H1 (cell line): ENCODE data around the gene PLPP4. TPM values are rescaled to one million over a fixed set of nuclear protein-coding genes. Genes with fewer than 3 reads are reported as not detected.

Experiments used
- CTCF ChIA-PET: fragments of 300-600 bp; sonication (Branson Sonifier 250); formaldehyde crosslinking; loops from one replicate; lab custom pipeline; 2021; ENCODE audit not compliant: partially characterized antibody; lab: Charles Lee
- POLR2A ChIA-PET: fragments of 300-600 bp; sonication (Branson Sonifier 250); formaldehyde crosslinking; loops from one replicate; lab custom pipeline; 2021; ENCODE audit warnings: inconsistent platforms; ENCODE audit not compliant: partially characterized antibody; lab: Charles Lee
- DNase-seq, 2 experiments: peaks; one replicate each; pipeline versions ENCODE4 v3.0.0 to v3.0.0-alpha.2; 2010 to 2022; ENCODE audit warnings: low spot score in 2 of 2, low read depth in 1 of 2, mixed read lengths in 1 of 2
- FAIRE-seq: peaks from 2 replicates; lab custom pipeline; 2011; peaks lifted over from hg19 to GRCh38; lab: Jason Lieb, UNC
- H2AFZ ChIP-seq: 2 replicates; pipeline ENCODE4 v1.8.1; 2012; ENCODE audit warnings: low read length, inconsistent platforms
- H2AK5ac ChIP-seq: 2 replicates; pipeline ENCODE4 v1.6.1; 2013; ENCODE audit warnings: low read depth, low read length
- H2BK120ac ChIP-seq: replicated peaks from 2 replicates; pipeline ENCODE3; 2013; ENCODE audit warnings: low read depth, low read length, inconsistent platforms
- H2BK12ac ChIP-seq: 2 replicates; pipeline ENCODE4 v1.6.1; 2013; ENCODE audit warnings: low read depth, low read length
- H2BK15ac ChIP-seq: 2 replicates; pipeline ENCODE4 v1.6.1; 2013; ENCODE audit warnings: low read length
- H2BK20ac ChIP-seq: 2 replicates; pipeline ENCODE4 v1.6.1; 2013; ENCODE audit warnings: low read length
- H2BK5ac ChIP-seq: 2 replicates; pipeline ENCODE4 v1.6.1; 2013; ENCODE audit warnings: low read depth, low read length
- H3K14ac ChIP-seq: 2 replicates; pipeline ENCODE4 v1.6.1; 2013; ENCODE audit warnings: inconsistent platforms; ENCODE audit not compliant: insufficient read length
- H3K18ac ChIP-seq: 2 replicates; pipeline ENCODE4 v1.6.1; 2013; ENCODE audit warnings: low read length; ENCODE audit errors: extremely low read depth
- H3K23ac ChIP-seq: 2 replicates; pipeline ENCODE4 v1.6.1; 2013; ENCODE audit warnings: inconsistent platforms; ENCODE audit not compliant: insufficient read length
- H3K23me2 ChIP-seq: 2 replicates; pipeline ENCODE4 v1.6.1; 2013; ENCODE audit warnings: low read depth, low read length
- H3K27ac ChIP-seq: 2 replicates; pipeline ENCODE4 v1.6.1; 2011; ENCODE audit warnings: low read depth, low read length, inconsistent platforms
- H3K27me3 ChIP-seq, 4 experiments: replicated peaks in 1 of 4; 1 replicate in 1 of 4; 2 replicates in 3 of 4; pipeline versions ENCODE4 v1.6.1 to v1.8.1; 2011 to 2013; ENCODE audit warnings: low read length in 3 of 4, mild to moderate bottlenecking in 3 of 4, inconsistent platforms in 2 of 4, mixed read lengths in 2 of 4, moderate library complexity in 1 of 4; ENCODE audit not compliant: control insufficient read depth in 3 of 4, insufficient read depth in 3 of 4; ENCODE audit errors: extremely low read depth in 1 of 4
- H3K36me3 ChIP-seq, 4 experiments: 2 replicates each; pipeline versions ENCODE4 v1.6.1 to v1.8.1; 2011 to 2013; ENCODE audit warnings: mild to moderate bottlenecking in 4 of 4, low read length in 3 of 4, moderate library complexity in 2 of 4, control low read depth in 1 of 4, inconsistent platforms in 1 of 4; ENCODE audit not compliant: insufficient read depth in 4 of 4, control insufficient read depth in 2 of 4
- H3K4ac ChIP-seq: replicated peaks from 2 replicates; pipeline ENCODE3; 2013; ENCODE audit warnings: low read length, low read depth, mixed read lengths, inconsistent platforms; ENCODE audit not compliant: insufficient read length
- H3K4me1 ChIP-seq, 4 experiments: replicated peaks in 1 of 4; 1 replicate in 1 of 4; 2 replicates in 3 of 4; pipeline versions ENCODE4 v1.6.1 to v1.8.1; 2011 to 2013; ENCODE audit warnings: low read length in 3 of 4, inconsistent platforms in 2 of 4, mixed read lengths in 1 of 4; ENCODE audit not compliant: insufficient read depth in 4 of 4, control insufficient read depth in 3 of 4
- H3K4me2 ChIP-seq, 2 experiments: 2 replicates each; pipeline versions ENCODE4 v1.6.1 to v1.8.1; 2011 to 2013; ENCODE audit warnings: low read depth in 2 of 2, low read length in 2 of 2, control low read depth in 1 of 2, inconsistent platforms in 1 of 2, mild to moderate bottlenecking in 1 of 2; ENCODE audit not compliant: insufficient read depth in 1 of 2
- H3K4me3 ChIP-seq, 4 experiments: fragments of 200-600, 300-600 bp in 1 of 4; sonication (generic), shearing (Covaris generic), sonication (Bioruptor Twin) in 1 of 4; 2 replicates each; pipeline versions ENCODE4 v1.5.1 to v1.8.1; 2011 to 2016; ENCODE audit warnings: low read length in 4 of 4, low read depth in 3 of 4, control low read depth in 2 of 4, inconsistent platforms in 2 of 4, mild to moderate bottlenecking in 2 of 4, mixed read lengths in 1 of 4, moderate library complexity in 1 of 4; ENCODE audit not compliant: insufficient read depth in 2 of 4; ENCODE audit errors: extremely low read depth in 1 of 4
- H3K56ac ChIP-seq: replicated peaks from 2 replicates; pipeline ENCODE3; 2013; ENCODE audit warnings: low read depth, mild to moderate bottlenecking, mixed read lengths, low read length, inconsistent platforms; ENCODE audit not compliant: insufficient read length
- H3K79me1 ChIP-seq: 2 replicates; pipeline ENCODE4 v1.6.1; 2013; ENCODE audit warnings: low read depth, low read length, control low read depth
- H3K79me2 ChIP-seq, 2 experiments: 2 replicates each; pipeline versions ENCODE4 v1.6.1 to v1.8.1; 2012 to 2013; ENCODE audit warnings: low read length in 2 of 2, mild to moderate bottlenecking in 2 of 2, inconsistent platforms in 1 of 2; ENCODE audit not compliant: insufficient read depth in 2 of 2, control insufficient read depth in 1 of 2
- H3K9ac ChIP-seq, 4 experiments: replicated peaks in 1 of 4; 1 replicate in 1 of 4; 2 replicates in 3 of 4; pipeline versions ENCODE4 v1.6.1 to v1.8.1; 2011 to 2013; ENCODE audit warnings: low read depth in 3 of 4, low read length in 3 of 4, control low read depth in 2 of 4, mild to moderate bottlenecking in 2 of 4, moderate library complexity in 2 of 4, inconsistent platforms in 1 of 4; ENCODE audit errors: extremely low read depth in 1 of 4
- H3K9me3 ChIP-seq, 2 experiments: 2 replicates each; pipeline versions ENCODE4 v1.6.1 to v1.8.1; 2012 to 2013; ENCODE audit warnings: mild to moderate bottlenecking in 2 of 2, moderate library complexity in 2 of 2, control low read depth in 1 of 2, inconsistent platforms in 1 of 2, low read depth in 1 of 2, low read length in 1 of 2, mixed read lengths in 1 of 2; ENCODE audit not compliant: insufficient read depth in 2 of 2
- H4K20me1 ChIP-seq, 2 experiments: replicated peaks in 1 of 2; 2 replicates each; pipeline versions ENCODE3 to v1.8.1; 2011 to 2013; ENCODE audit warnings: inconsistent platforms in 2 of 2, low read length in 2 of 2, mild to moderate bottlenecking in 1 of 2; ENCODE audit not compliant: insufficient read depth in 2 of 2, control insufficient read depth in 1 of 2
- H4K5ac ChIP-seq: 2 replicates; pipeline ENCODE4 v1.6.1; 2013; ENCODE audit warnings: low read length, low read depth, mixed read lengths, inconsistent platforms; ENCODE audit not compliant: insufficient read length
- H4K8ac ChIP-seq: 2 replicates; pipeline ENCODE4 v1.8.0; 2013; ENCODE audit warnings: mild to moderate bottlenecking, moderate library complexity, low read length, inconsistent platforms; ENCODE audit not compliant: insufficient read depth; ENCODE audit errors: extremely low read depth
- H4K91ac ChIP-seq: replicated peaks from 2 replicates; pipeline ENCODE3; 2013; ENCODE audit warnings: low read length, mixed read lengths, inconsistent platforms; ENCODE audit not compliant: insufficient read length
- CTCF ChIP-seq, 3 experiments: IDR thresholded peaks; 1 replicate in 2 of 3; 2 replicates in 1 of 3; pipeline versions ENCODE4 v1.5.1 to v1.6.1; 2011; ENCODE audit warnings: low read length in 3 of 3, mild to moderate bottlenecking in 3 of 3, inconsistent platforms in 2 of 3, low read depth in 1 of 3, moderate library complexity in 1 of 3; ENCODE audit not compliant: insufficient read depth in 1 of 3; ENCODE audit errors: control extremely low read depth in 1 of 3
- EZH2 ChIP-seq: fragments of 200-600 bp; sonication (generic); IDR thresholded peaks from 2 replicates; pipeline ENCODE4 v1.7.1; 2012; ENCODE audit warnings: low read depth, mild to moderate bottlenecking, moderate library complexity, low read length, inconsistent platforms; ENCODE audit not compliant: severe bottlenecking
- JUN ChIP-seq: IDR thresholded peaks from 2 replicates; pipeline ENCODE4 v1.6.1; 2011; ENCODE audit warnings: low read depth, mild to moderate bottlenecking, improper control_type of control experiment, low read length
- RXRA ChIP-seq: IDR thresholded peaks from 2 replicates; pipeline ENCODE4 v1.6.1; 2011; ENCODE audit warnings: low read depth, mild to moderate bottlenecking, low read length, moderate library complexity; ENCODE audit not compliant: insufficient read depth
- SP4 ChIP-seq: IDR thresholded peaks from 2 replicates; pipeline ENCODE4 v1.6.1; 2012; ENCODE audit warnings: low read length, inconsistent platforms
- WGBS, 2 experiments: shearing (Covaris generic) in 1 of 2; methylation state at CpG; one replicate each; pipeline versions ENCODE4 v1.1.6 to v1.1.7; 2013 to 2015; ENCODE audit warnings: low lambda C conversion rate in 2 of 2, mixed read lengths in 2 of 2, inconsistent platforms in 1 of 2, low coverage in 1 of 2, missing lambda C conversion rate in 1 of 2; ENCODE audit not compliant: insufficient replicate concordance in 2 of 2, insufficient coverage in 1 of 2, insufficient read length in 1 of 2; ENCODE audit errors: extremely low coverage in 1 of 2, missing lambda C conversion rate in 1 of 2; 5-methylcytosine and 5-hydroxymethylcytosine counted together
- polyA plus RNA-seq, 7 experiments: library from polyadenylated mRNA; depleted of rRNA in 3 of 7; stranded (reverse) in 5 of 7; unstranded in 2 of 7; fragments of >200 nt in 5 of 7; fragments of 200-250 nt in 2 of 7; gene quantifications; 1 replicate in 5 of 7; 2 replicates in 1 of 7; 4 replicates in 1 of 7; pipeline versions ENCODE4 v1.2.1 to v1.2.3, GENCODE V29; 2011 to 2013; ENCODE audit warnings: missing spikeins in 2 of 7, mixed read lengths in 2 of 7
- total RNA-seq: library from RNA; stranded (reverse); fragmentation: NEBNext Ultra II Directional; extraction: Animal tissue kit (Norgen Biotek cat#: 25700); gene quantifications from 2 replicates; pipeline ENCODE4 v1.2.1, GENCODE V29; 2021

PLPP4 gene
- total and polyA plus RNA-seq, 2 of the 8 experiments (the other 6 are each of a cell fraction or from before 2014, with no cell fraction given), result 0.30 TPM; not detected in 1

GRCh38 chr10:120480848-120481247 lies 23.8 kb downstream of the PLPP4 start:
- H3K79me2 ChIP-seq, result no peaks in the 10 kb centered on the region

More at GRCh38 chr10:120480848-120481247, 23.8 kb downstream of the PLPP4 start:
- Histone ChIP-seq H3K9me3 (peaks cover 0 to 8% of the 10 kb centered on the region in 2 experiments; a peak in 2 of 4 replicates), H2BK5ac (no peak overlapping the region), H3K4ac (no peak overlapping the region), H3K18ac (no peak overlapping the region), H3K23ac (no peak overlapping the region), H3K4me3 (no peak overlapping the region), H2BK120ac (no peak overlapping the region), H3K4me2 (no peak overlapping the region), H4K20me1 (no peaks in the 10 kb centered on the region), H2BK12ac (no peak overlapping the region), H2BK20ac (no peak overlapping the region), H2BK15ac (no peak overlapping the region), H4K91ac (no peak overlapping the region), H2AFZ (no peak overlapping the region), H3K36me3 (no peaks in the 10 kb centered on the region), H3K79me1 (no peaks in the 10 kb centered on the region), H3K14ac (no peak overlapping the region), H3K56ac (no peak overlapping the region), H2AK5ac (no peak overlapping the region; the same call in 1 of the 2 replicates), H3K9ac (no peak overlapping the region), H3K23me2 (no peaks in the 10 kb centered on the region), H3K27me3 (no peaks in the 10 kb centered on the region), H3K27ac (no peak overlapping the region), H4K5ac (no peak overlapping the region), H4K8ac (no peak overlapping the region), H3K4me1 (no peaks in the 10 kb centered on the region)
- CTCF ChIA-PET, result interaction anchor here (0.7 to 2.0 kb wide), 8 partner anchors 8 to 450 kb away, joined by 3 to 11 read pairs (median 4); no protein-coding TSS in a partner anchor
- TF ChIP-seq CTCF (IDR thresholded peaks at IDR 0.05; ENCODE audit: control extremely low read depth in 1 of 3, insufficient read depth in 1 of 3, low read depth in 1 of 3, low read length in 3 of 3) (no peak), JUN (no peak), RXRA (no peak), SP4 (no peak), EZH2 (no peak)
- FAIRE-seq (no peak), DNase-seq (peak in 1 of 2 experiments; percentile 24)
- POLR2A ChIA-PET, result no interaction called here
- 86% methylated on average over 1 of the region's 1 CpG; no CpG with 5 or more reads in 1 of the 2 experiments for WGBS, 2 experiments
